K562 (cell line): ENCODE data around the gene MTG1. TPM values are rescaled to one million over a fixed set of nuclear protein-coding genes. Genes with fewer than 3 reads are reported as not detected.

Experiments used
- ATAC-seq: fragments of 200-7000 bp; cut with Tn5 transposase; 3 replicates; pipeline ENCODE4 v1.9.1; 2020; ENCODE audit warnings: moderate library complexity
- BruUV-seq: library from RNA; stranded (reverse); fragments of 400-500 nt; replicated peaks from 2 replicates; lab custom pipeline; 2021; lab: Mats Ljungman, UMichigan
- CTCF ChIA-PET: fragments of 300-600 bp; formaldehyde crosslinking; extraction: SDS; loops from one replicate; lab custom pipeline; 2021; ENCODE audit warnings: low intra/inter-chr PET ratio; lab: Yijun Ruan, JAX
- POLR2A ChIA-PET: fragments of 300-600, 350-650 bp; sonication (Branson Sonifier 250); formaldehyde crosslinking; extraction: SDS; loops from one replicate; lab custom pipeline; 2021; ENCODE audit warnings: antibody characterized with exemption, inconsistent platforms; lab: Yijun Ruan, JAX
- DNase-seq, 4 experiments: peaks; one replicate each; pipeline versions ENCODE4 v3.0.0 to v3.0.0-alpha.2; 2011 to 2018; ENCODE audit warnings: low spot score in 3 of 4, mixed read lengths in 3 of 4; ENCODE audit errors: extremely low read depth in 1 of 4
- FAIRE-seq: peaks from 2 replicates; lab custom pipeline; 2011; peaks lifted over from hg19 to GRCh38; lab: Jason Lieb, UNC
- H2AFZ ChIP-seq: 2 replicates; pipeline ENCODE4 v1.6.0; 2011; ENCODE audit warnings: low read depth, low read length, control low read depth, inconsistent platforms
- H3K27ac ChIP-seq: fragments of 200-600 bp; 3 replicates; pipeline ENCODE4 v1.8.0; 2011; ENCODE audit warnings: low read depth, mild to moderate bottlenecking, control low read depth, inconsistent platforms, low read length, moderate library complexity, mixed read lengths; ENCODE audit errors: extremely low read depth
- H3K27me3 ChIP-seq, 2 experiments: fragments of 300-600 bp in 1 of 2; 2 replicates in 1 of 2; 3 replicates in 1 of 2; pipeline versions ENCODE4 v1.6.0 to v1.8.0; 2011; ENCODE audit warnings: inconsistent platforms in 2 of 2, low read length in 2 of 2, mild to moderate bottlenecking in 1 of 2, mixed read lengths in 1 of 2, moderate library complexity in 1 of 2; ENCODE audit not compliant: control insufficient read depth in 2 of 2, insufficient read depth in 2 of 2
- H3K36me3 ChIP-seq: fragments of 300-600 bp; 3 replicates; pipeline ENCODE4 v1.8.0; 2011; ENCODE audit warnings: mild to moderate bottlenecking, low read length, inconsistent platforms; ENCODE audit not compliant: control insufficient read depth, insufficient read depth
- H3K4me1 ChIP-seq, 2 experiments: fragments of 200-600 bp in 1 of 2; replicated peaks in 1 of 2; 2 replicates in 1 of 2; 3 replicates in 1 of 2; pipeline versions ENCODE4 v1.5.1 to v1.8.0; 2011; ENCODE audit warnings: inconsistent platforms in 2 of 2, low read length in 2 of 2, mild to moderate bottlenecking in 1 of 2, mixed read lengths in 1 of 2, moderate library complexity in 1 of 2; ENCODE audit not compliant: control insufficient read depth in 2 of 2, insufficient read depth in 2 of 2
- H3K4me2 ChIP-seq: 2 replicates; pipeline ENCODE4 v1.6.1; 2011; ENCODE audit warnings: low read length, control low read depth, inconsistent platforms, mixed read lengths; ENCODE audit not compliant: insufficient read depth
- H3K4me3 ChIP-seq: fragments of 200-600 bp; sonication (generic), shearing (Covaris generic); 2 replicates; pipeline ENCODE4 v1.5.1; 2016; ENCODE audit warnings: control low read depth, inconsistent platforms
- H3K79me2 ChIP-seq: fragments of 200-600 bp; 3 replicates; pipeline ENCODE4 v1.8.0; 2011; ENCODE audit warnings: low read length, inconsistent platforms; ENCODE audit not compliant: control insufficient read depth, insufficient read depth
- H3K9ac ChIP-seq, 2 experiments: 2 replicates each; pipeline versions ENCODE4 v1.6.0 to v1.6.1; 2011; ENCODE audit warnings: low read depth in 2 of 2, low read length in 2 of 2, control low read depth in 1 of 2, inconsistent platforms in 1 of 2, mild to moderate bottlenecking in 1 of 2, mixed read lengths in 1 of 2; ENCODE audit not compliant: insufficient read depth in 1 of 2
- H3K9me1 ChIP-seq: one replicate; pipeline ENCODE4 v1.6.0; 2011; ENCODE audit warnings: inconsistent platforms, mild to moderate bottlenecking, low read length, moderate library complexity; ENCODE audit not compliant: control insufficient read depth, insufficient read depth
- H3K9me3 ChIP-seq: replicated peaks from 2 replicates; pipeline ENCODE4 v1.5.1; 2011; ENCODE audit warnings: low read depth, low read length, inconsistent platforms; ENCODE audit not compliant: control insufficient read depth, insufficient read depth
- H4K20me1 ChIP-seq: replicated peaks from 2 replicates; pipeline ENCODE4 v1.6.1; 2011; ENCODE audit warnings: low read length, inconsistent platforms, mixed read lengths; ENCODE audit not compliant: control insufficient read depth, insufficient read depth
- NFIC ChIP-seq: fragments of 450-650 bp; IDR thresholded peaks from 2 replicates; pipeline ENCODE4 v1.6.1; 2017; ENCODE audit warnings: mild to moderate bottlenecking, inconsistent platforms
- NFIX ChIP-seq: fragments of 250-450 bp; sonication (Bioruptor Pico); IDR thresholded peaks from 2 replicates; pipeline ENCODE4 v1.4.0; 2020; ENCODE audit warnings: low read depth, mild to moderate bottlenecking, moderate library complexity
- NR2C1 ChIP-seq, 2 experiments: fragments of 450-650 bp; IDR thresholded peaks; 2 replicates each; pipeline ENCODE4 v1.6.1; 2017; ENCODE audit warnings: mild to moderate bottlenecking in 2 of 2, antibody characterized with exemption in 1 of 2, inconsistent platforms in 1 of 2, missing compliant biosample characterization in 1 of 2, missing genetic modification characterization in 1 of 2
- SIN3B ChIP-seq: fragments of 450-650 bp; IDR thresholded peaks from 2 replicates; pipeline ENCODE4 v1.6.1; 2017; ENCODE audit warnings: low read depth, mild to moderate bottlenecking, moderate library complexity
- WGBS: fragments of 100-300 bp; shearing (Covaris generic); methylation state at CpG from one replicate; pipeline ENCODE4 v1.1.6; 2016; ENCODE audit warnings: low coverage, mixed read lengths; ENCODE audit not compliant: insufficient coverage; ENCODE audit errors: missing lambda C conversion rate; 5-methylcytosine and 5-hydroxymethylcytosine counted together
- in situ Hi-C: fragments of 300-500 bp; cut with MboI; formaldehyde crosslinking; loops from 4 replicates; pipeline ENCODE4 v1.15.0; 2018; ENCODE audit warnings: inconsistent platforms, mixed read lengths
- intact Hi-C: fragments of 100-400 bp; cut with micrococcal nuclease; formaldehyde crosslinking; loops from 2 replicates; pipeline ENCODE4 v1.14.2; 2022
- polyA plus RNA-seq, 8 experiments: library from polyadenylated mRNA; depleted of rRNA in 4 of 8; stranded (reverse) in 5 of 8; unstranded in 3 of 8; fragments of >200 nt; fragmentation: Nextera tagmentation in 2 of 8; fragmentation: Illumina TruSeq in 1 of 8; extraction: Ambion mirVana in 2 of 8; extraction: Trizol in 1 of 8; gene quantifications; 2 replicates each; pipeline versions ENCODE4 v1.2.1 to v1.2.3, GENCODE V29; 2011 to 2014; ENCODE audit warnings: inconsistent platforms in 1 of 8, missing spikeins in 1 of 8
- total RNA-seq, 7 experiments: library from RNA; depleted of rRNA in 6 of 7; stranded (reverse); fragments of >200 nt in 6 of 7; fragmentation: Illumina TruSeq in 2 of 7; extraction: Trizol in 2 of 7; gene quantifications; 2 replicates each; pipeline versions ENCODE4 v1.2.1 to v1.2.3, GENCODE V29; 2011 to 2021; ENCODE audit warnings: low replicate concordance in 1 of 7

MTG1 gene
- total and polyA plus RNA-seq, 9 of the 15 experiments (the other 6 are each of a cell fraction or from before 2014, with no cell fraction given), result 2.8 to 28.2 (median 15.4) TPM

GRCh38 chr10:133359554-133359971 lies 34.4 kb upstream of the MTG1 start:
- H3K9ac ChIP-seq, result no peak overlapping the region
- FAIRE-seq, result no peak
- no peaks in the 10 kb centered on the region for H4K20me1 ChIP-seq
- in situ Hi-C loops (no loop called here), intact Hi-C loops (loop anchor here (5.0 kb wide), 1 partner anchor 33 kb away; the partner anchor contains the start of gene MTG1)
- DNase-seq, result peak in 3 of 4 experiments; percentile 35 to 77 (median 62)
- TF ChIP-seq NFIX (peak; percentile 91), SIN3B (no peak), NR2C1 (IDR thresholded peaks at IDR 0.05) (no peak), NR2C1 (tag; IDR thresholded peaks at IDR 0.05) (no peak), NFIC (peak; percentile 99)
- ATAC-seq, result peak; percentile 39
- peak overlapping the region; percentile 53; the same call in 2 of the 3 replicates for H3K27ac ChIP-seq
- H3K4me2 ChIP-seq, result peak overlapping the region; percentile 52; the same call in 1 of the 2 replicates
- no peaks in the 10 kb centered on the region for H3K9me1 ChIP-seq
- H3K4me1 ChIP-seq, result peaks cover 15 to 58% of the 10 kb centered on the region in 2 experiments
- no peak overlapping the region for H3K4me3 ChIP-seq
- peaks cover 33% of the 10 kb centered on the region; the same call in 1 of the 3 replicates for H3K36me3 ChIP-seq
- 0 out of 2 replicates have a peak overlapping the region, but pooled peaks have one; percentile 60 for H2AFZ ChIP-seq
- 7% methylated on average over 5 of the region's 6 CpGs for WGBS
- peaks cover 12% of the 10 kb centered on the region for H3K79me2 ChIP-seq
- H3K9me3 ChIP-seq, result no peaks in the 10 kb centered on the region
- BruUV-seq, result no TSS peak
- ChIA-PET POLR2A (no interaction called here), CTCF (no interaction called here)
- H3K27me3 ChIP-seq, result no peaks in the 10 kb centered on the region
